ENCODE results near the gene HIGD2A.

DNA sequence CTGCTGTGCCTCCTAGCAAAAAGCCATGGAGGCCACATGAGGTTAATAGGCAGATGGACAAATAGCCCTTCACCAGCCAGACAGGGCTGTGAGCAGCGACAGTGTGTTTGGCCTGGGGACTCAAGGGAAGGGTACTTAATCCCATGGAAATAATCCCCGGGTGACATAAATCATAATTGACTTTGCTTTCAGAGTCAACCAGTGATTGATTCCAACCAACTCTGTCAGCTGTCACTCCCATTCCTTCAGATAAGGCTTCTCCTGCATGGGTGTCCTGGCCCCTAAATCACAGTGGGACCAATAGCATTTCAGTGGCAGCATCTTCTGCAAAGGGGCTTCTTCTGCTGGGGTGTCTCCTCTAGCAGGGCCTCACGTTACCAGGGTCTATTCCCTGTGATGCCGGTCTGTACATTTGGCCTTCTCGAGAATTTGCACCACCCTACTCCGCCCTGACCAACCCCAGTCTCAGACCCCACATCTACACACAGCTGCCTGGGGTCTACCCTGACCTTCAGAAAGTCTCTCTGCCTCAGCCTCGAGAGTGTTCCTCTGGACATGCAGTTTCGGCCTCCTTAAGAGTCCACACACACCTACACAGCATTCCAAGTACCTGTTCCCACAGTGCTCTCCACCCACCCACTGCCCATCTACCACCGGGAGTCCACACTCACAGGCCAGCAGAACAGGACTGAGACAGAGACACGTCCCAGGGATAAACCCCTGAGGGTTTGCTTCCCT, 24.1 kb downstream of the HIGD2A start:
- TF ChIP-seq, protein P1, sequence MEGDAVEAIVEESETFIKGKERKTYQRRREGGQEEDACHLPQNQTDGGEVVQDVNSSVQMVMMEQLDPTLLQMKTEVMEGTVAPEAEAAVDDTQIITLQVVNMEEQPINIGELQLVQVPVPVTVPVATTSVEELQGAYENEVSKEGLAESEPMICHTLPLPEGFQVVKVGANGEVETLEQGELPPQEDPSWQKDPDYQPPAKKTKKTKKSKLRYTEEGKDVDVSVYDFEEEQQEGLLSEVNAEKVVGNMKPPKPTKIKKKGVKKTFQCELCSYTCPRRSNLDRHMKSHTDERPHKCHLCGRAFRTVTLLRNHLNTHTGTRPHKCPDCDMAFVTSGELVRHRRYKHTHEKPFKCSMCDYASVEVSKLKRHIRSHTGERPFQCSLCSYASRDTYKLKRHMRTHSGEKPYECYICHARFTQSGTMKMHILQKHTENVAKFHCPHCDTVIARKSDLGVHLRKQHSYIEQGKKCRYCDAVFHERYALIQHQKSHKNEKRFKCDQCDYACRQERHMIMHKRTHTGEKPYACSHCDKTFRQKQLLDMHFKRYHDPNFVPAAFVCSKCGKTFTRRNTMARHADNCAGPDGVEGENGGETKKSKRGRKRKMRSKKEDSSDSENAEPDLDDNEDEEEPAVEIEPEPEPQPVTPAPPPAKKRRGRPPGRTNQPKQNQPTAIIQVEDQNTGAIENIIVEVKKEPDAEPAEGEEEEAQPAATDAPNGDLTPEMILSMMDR (IDR thresholded peaks at IDR 0.05; ENCODE audit: poor library complexity) = no peak
- TF ChIP-seq EZH2 (IDR thresholded peaks at IDR 0.05; ENCODE audit: borderline replicate concordance) = no peak

All from hepatocyte (in vitro differentiated cells).